NB4 (cell line): ENCODE data around the gene PPFIA4.

Experiments
- CTCF ChIP-seq: IDR thresholded peaks from one replicate; pipeline ENCODE4 v1.5.1; 2012; ENCODE audit warnings: low read depth, low read length
- MYC ChIP-seq: IDR thresholded peaks from 2 replicates; pipeline ENCODE4 v1.6.1; 2011; ENCODE audit warnings: low read depth, low read length
- POLR2A ChIP-seq: IDR thresholded peaks from 2 replicates; pipeline ENCODE4 v1.6.1; 2011; ENCODE audit warnings: mild to moderate bottlenecking; ENCODE audit not compliant: insufficient read length; ENCODE audit errors: extremely low read depth

GRCh38 chr1:203082231-203082505, 55.9 kb downstream of the PPFIA4 start:
- TF ChIP-seq CTCF (no peak), POLR2A (no peak), MYC (no peak)
